Peyer's patch (tissue), 4 donors: ENCODE results near the gene RNF150.

ENCODE experiments used
- POLR2A ChIP-seq, 2 donors: fragments of 450-650 bp; IDR thresholded peaks; one replicate each; pipeline ENCODE4 v1.5.1; 2017; ENCODE audit warnings: antibody characterized with exemption in 2 of 2, mild to moderate bottlenecking in 2 of 2, moderate library complexity in 2 of 2
- TF ChIP-seq, protein P1 (sequence below), 6 experiments: fragments of 450-650 bp in 4 of 6; fragments of 200-600 bp in 2 of 6; sonication (generic) in 1 of 6; IDR thresholded peaks; one replicate each; pipeline ENCODE4 v1.5.1; 2017 to 2019; ENCODE audit warnings: antibody characterized with exemption in 6 of 6, mild to moderate bottlenecking in 3 of 6, moderate library complexity in 1 of 6

DNA sequence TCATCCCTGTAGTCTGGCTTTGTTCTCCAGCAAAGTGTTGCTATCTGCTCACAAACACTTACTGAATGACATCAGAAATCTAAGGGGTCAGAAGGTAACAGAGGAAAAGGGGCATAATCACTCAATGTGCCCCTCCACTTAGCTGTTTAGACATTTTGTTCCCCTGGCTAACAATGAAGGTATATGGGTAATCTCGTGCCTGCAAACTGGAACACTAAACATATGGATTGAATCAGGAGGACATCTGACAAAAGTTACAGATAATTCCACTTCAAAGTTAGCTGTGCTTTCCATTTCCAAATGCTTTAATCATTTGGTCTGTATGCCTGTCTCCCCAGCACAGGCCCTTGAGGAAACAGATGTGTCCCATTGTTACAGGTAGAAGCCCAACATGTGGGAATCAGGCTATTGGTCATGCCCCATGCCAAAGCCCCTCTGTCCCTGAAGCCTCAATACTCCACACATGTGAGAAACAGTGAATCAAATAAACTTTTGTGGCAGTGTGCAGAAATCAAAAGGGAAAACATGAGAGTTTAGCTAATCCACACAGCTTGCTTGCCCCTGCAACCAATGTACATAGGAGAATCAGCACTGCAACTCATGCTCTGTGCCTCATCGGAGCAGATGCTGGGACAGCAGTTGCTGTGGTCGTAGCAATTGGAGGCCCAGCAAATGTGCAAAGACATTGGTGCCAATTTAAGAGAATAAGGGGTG is 111.7 kb downstream of the RNF150 start:
- TF ChIP-seq, protein P1, sequence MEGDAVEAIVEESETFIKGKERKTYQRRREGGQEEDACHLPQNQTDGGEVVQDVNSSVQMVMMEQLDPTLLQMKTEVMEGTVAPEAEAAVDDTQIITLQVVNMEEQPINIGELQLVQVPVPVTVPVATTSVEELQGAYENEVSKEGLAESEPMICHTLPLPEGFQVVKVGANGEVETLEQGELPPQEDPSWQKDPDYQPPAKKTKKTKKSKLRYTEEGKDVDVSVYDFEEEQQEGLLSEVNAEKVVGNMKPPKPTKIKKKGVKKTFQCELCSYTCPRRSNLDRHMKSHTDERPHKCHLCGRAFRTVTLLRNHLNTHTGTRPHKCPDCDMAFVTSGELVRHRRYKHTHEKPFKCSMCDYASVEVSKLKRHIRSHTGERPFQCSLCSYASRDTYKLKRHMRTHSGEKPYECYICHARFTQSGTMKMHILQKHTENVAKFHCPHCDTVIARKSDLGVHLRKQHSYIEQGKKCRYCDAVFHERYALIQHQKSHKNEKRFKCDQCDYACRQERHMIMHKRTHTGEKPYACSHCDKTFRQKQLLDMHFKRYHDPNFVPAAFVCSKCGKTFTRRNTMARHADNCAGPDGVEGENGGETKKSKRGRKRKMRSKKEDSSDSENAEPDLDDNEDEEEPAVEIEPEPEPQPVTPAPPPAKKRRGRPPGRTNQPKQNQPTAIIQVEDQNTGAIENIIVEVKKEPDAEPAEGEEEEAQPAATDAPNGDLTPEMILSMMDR (IDR thresholded peaks at IDR 0.05): no peak
- no peak for TF ChIP-seq POLR2A (IDR thresholded peaks at IDR 0.05)
